CD14-positive monocyte (primary cell): ENCODE measurements around the gene SYNE3. TPM values are rescaled to one million over a fixed set of nuclear protein-coding genes. Genes with fewer than 3 reads are reported as not detected.

Experiments
- DNase-seq, 3 donors: peaks; one replicate each; pipeline ENCODE4 v3.0.0-alpha.2; 2011 to 2022
- H2AFZ ChIP-seq: 2 replicates; pipeline ENCODE4 v1.6.0; 2012; ENCODE audit warnings: mild to moderate bottlenecking, low read depth, low read length, inconsistent platforms; ENCODE audit not compliant: insufficient read depth, poor library complexity, severe bottlenecking
- H3K27ac ChIP-seq, 2 donors: 1 replicate in 1 of 2; 2 replicates in 1 of 2; pipeline ENCODE4 v1.5.1; 2012 to 2013; ENCODE audit warnings: low read length in 2 of 2, control low read depth in 1 of 2, inconsistent platforms in 1 of 2, low read depth in 1 of 2, mild to moderate bottlenecking in 1 of 2
- H3K27me3 ChIP-seq, 2 donors: one replicate each; pipeline versions ENCODE4 v1.6.0 to v1.6.1; 2011 to 2013; ENCODE audit warnings: low read length in 2 of 2; ENCODE audit not compliant: control insufficient read depth in 2 of 2, insufficient read depth in 2 of 2
- H3K36me3 ChIP-seq, 2 donors: replicated peaks in 1 of 2; 1 replicate in 1 of 2; 2 replicates in 1 of 2; pipeline versions ENCODE4 v1.5.1 to v1.6.1; 2012 to 2013; ENCODE audit warnings: low read length in 2 of 2, control low read depth in 1 of 2, inconsistent platforms in 1 of 2, mild to moderate bottlenecking in 1 of 2; ENCODE audit not compliant: insufficient read depth in 2 of 2, control insufficient read depth in 1 of 2
- H3K4me1 ChIP-seq, 2 donors: 1 replicate in 1 of 2; 2 replicates in 1 of 2; pipeline versions ENCODE4 v1.5.1 to v1.6.1; 2012 to 2013; ENCODE audit warnings: low read length in 2 of 2, control low read depth in 1 of 2, inconsistent platforms in 1 of 2, mild to moderate bottlenecking in 1 of 2, moderate library complexity in 1 of 2; ENCODE audit not compliant: insufficient read depth in 2 of 2, control insufficient read depth in 1 of 2
- H3K4me2 ChIP-seq: replicated peaks from 2 replicates; pipeline ENCODE3; 2012; ENCODE audit warnings: low read length, moderate library complexity, mild to moderate bottlenecking; ENCODE audit not compliant: poor library complexity, severe bottlenecking; ENCODE audit errors: extremely low read depth
- H3K4me3 ChIP-seq, 3 experiments: fragments of 200-600 bp in 1 of 3; sonication (generic) in 1 of 3; replicated peaks in 1 of 3; 1 replicate in 2 of 3; 2 replicates in 1 of 3; pipeline ENCODE4 v1.5.1; 2011 to 2013; ENCODE audit warnings: low read length in 3 of 3, mild to moderate bottlenecking in 3 of 3, control low read depth in 2 of 3, low read depth in 2 of 3, inconsistent platforms in 1 of 3, moderate library complexity in 1 of 3
- H3K79me2 ChIP-seq: 2 replicates; pipeline ENCODE4 v1.6.0; 2012; ENCODE audit warnings: mild to moderate bottlenecking, control low read depth, inconsistent platforms, low read length, moderate library complexity; ENCODE audit not compliant: insufficient read depth
- H3K9ac ChIP-seq: 2 replicates; pipeline ENCODE4 v1.6.0; 2017; ENCODE audit warnings: low read length, mild to moderate bottlenecking; ENCODE audit not compliant: insufficient read depth, poor library complexity, severe bottlenecking
- H3K9me3 ChIP-seq, 2 donors: replicated peaks in 1 of 2; 1 replicate in 1 of 2; 2 replicates in 1 of 2; pipeline versions ENCODE4 v1.5.1 to v1.6.1; 2012 to 2013; ENCODE audit warnings: low read length in 2 of 2, control low read depth in 1 of 2; ENCODE audit not compliant: control insufficient read depth in 1 of 2, insufficient read depth in 1 of 2
- H4K20me1 ChIP-seq: 2 replicates; pipeline ENCODE4 v1.6.0; 2012; ENCODE audit warnings: mild to moderate bottlenecking, low read length, control low read depth, moderate library complexity; ENCODE audit not compliant: insufficient read depth
- H3K27ac Mint-ChIP-seq, 7 donors: one replicate each; pipeline ENCODE4 v1.8.0; 2020; ENCODE audit warnings: mild to moderate bottlenecking in 7 of 7, mixed read lengths in 7 of 7, moderate library complexity in 6 of 7, inconsistent platforms in 2 of 7
- H3K27me3 Mint-ChIP-seq, 3 donors: one replicate each; pipeline ENCODE4 v1.8.0; 2021 to 2022; ENCODE audit warnings: low read depth in 3 of 3, mild to moderate bottlenecking in 3 of 3, mixed read lengths in 3 of 3, moderate library complexity in 3 of 3, inconsistent platforms in 1 of 3
- H3K36me3 Mint-ChIP-seq, 2 donors: one replicate each; pipeline ENCODE4 v1.8.0; 2020; ENCODE audit warnings: mixed read lengths in 2 of 2, inconsistent platforms in 1 of 2, mild to moderate bottlenecking in 1 of 2
- H3K4me1 Mint-ChIP-seq: one replicate; pipeline ENCODE4 v1.8.0; 2020; ENCODE audit warnings: mild to moderate bottlenecking, mixed read lengths
- H3K4me3 Mint-ChIP-seq, 2 donors: one replicate each; pipeline ENCODE4 v1.8.0; 2020; ENCODE audit warnings: mild to moderate bottlenecking in 2 of 2, mixed read lengths in 2 of 2, moderate library complexity in 1 of 2
- H3K9me3 Mint-ChIP-seq, 7 donors: one replicate each; pipeline ENCODE4 v1.8.0; 2020 to 2022; ENCODE audit warnings: mixed read lengths in 7 of 7, mild to moderate bottlenecking in 6 of 7, moderate library complexity in 6 of 7, inconsistent platforms in 2 of 7
- CTCF ChIP-seq: fragments of 200-600 bp; IDR thresholded peaks from one replicate; pipeline ENCODE4 v1.8.0; 2022; ENCODE audit warnings: antibody characterized with exemption, mild to moderate bottlenecking
- WGBS: methylation state at CpG from one replicate; pipeline ENCODE4 v1.1.5; 2013; ENCODE audit warnings: missing lambda C conversion rate; ENCODE audit not compliant: insufficient coverage; 5-methylcytosine and 5-hydroxymethylcytosine counted together
- intact Hi-C, 2 donors: fragments of 100-400 bp; cut with micrococcal nuclease; formaldehyde crosslinking; loops; one replicate each; pipeline versions ENCODE4 v1.15.0 to v1.15.1; 2023
- polyA plus RNA-seq, 3 donors: library from polyadenylated mRNA; depleted of rRNA in 1 of 3; unstranded in 2 of 3; stranded (reverse) in 1 of 3; fragments of 300-500 nt in 2 of 3; fragments of >200 nt in 1 of 3; fragmentation: Illumina TruSeq in 2 of 3; gene quantifications; 1 replicate in 2 of 3; 2 replicates in 1 of 3; pipeline ENCODE4 v1.2.3, GENCODE V29; 2012 to 2021

The SYNE3 gene
- polyA plus RNA-seq, 3 donors: 2.6 to 26.1 (median 3.5) TPM

DNA sequence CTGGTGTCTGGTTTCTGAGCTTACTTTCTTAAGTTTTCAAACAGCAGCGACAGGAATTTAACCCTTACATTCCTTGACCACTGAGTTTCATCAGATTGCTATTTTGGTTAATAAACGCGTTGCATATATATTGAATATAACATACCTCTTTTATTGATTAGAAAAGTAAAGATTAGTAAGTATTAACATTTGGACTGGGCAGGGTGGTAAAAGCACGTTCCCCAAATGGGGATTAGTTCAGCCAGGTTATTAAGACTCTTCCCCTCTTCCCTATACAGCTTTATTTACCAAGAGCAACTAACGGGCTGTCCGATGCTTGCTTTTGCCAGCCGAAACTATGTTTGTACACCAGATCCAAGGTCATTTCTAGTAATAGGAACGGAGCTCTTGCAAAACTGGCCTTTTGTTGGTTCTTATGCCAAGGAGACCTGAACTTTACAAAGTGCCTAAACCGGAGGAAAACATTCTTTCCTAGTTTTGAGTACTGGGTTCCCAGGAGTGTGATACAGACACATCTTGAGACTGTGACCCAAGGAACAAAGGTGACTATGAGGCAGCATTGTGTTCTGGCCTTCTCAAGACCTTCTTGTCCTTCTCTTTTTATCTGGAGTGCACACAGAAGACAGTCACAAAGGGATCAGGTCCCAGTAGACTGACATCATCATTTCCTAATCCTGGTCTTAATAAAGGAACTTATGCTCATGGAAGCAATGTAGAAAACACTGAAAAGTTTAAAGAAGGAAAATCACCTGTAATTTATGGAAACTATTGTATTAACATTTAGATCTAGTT, 21.0 kb upstream of the SYNE3 start:
- Histone ChIP-seq H3K4me1 (peaks cover 28 to 30% of the 10 kb centered on the region in 2 donors), H3K4me3 (no peak overlapping the region), H2AFZ (no peak overlapping the region), H3K9me3 (no peaks in the 10 kb centered on the region), H4K20me1 (peaks cover 19% of the 10 kb centered on the region), H3K27ac (no peak overlapping the region), H3K4me2 (no peak overlapping the region), H3K36me3 (no peaks in the 10 kb centered on the region), H3K79me2 (peaks cover 89% of the 10 kb centered on the region), H3K9ac (no peak overlapping the region), H3K27me3 (no peaks in the 10 kb centered on the region)
- 95% methylated on average over 5 of the region's 9 CpGs for WGBS
- H3K36me3 Mint-ChIP-seq: peaks cover 0 to 2% of the 10 kb centered on the region in 2 donors
- H3K4me1 Mint-ChIP-seq: peaks cover 42% of the 10 kb centered on the region
- no peak overlapping the region for H3K27ac Mint-ChIP-seq
- no peak overlapping the region for H3K4me3 Mint-ChIP-seq
- TF ChIP-seq CTCF: no peak
- H3K27me3 Mint-ChIP-seq: peaks cover 0 to 2% (median 0%) of the 10 kb centered on the region in 3 donors
- no peaks in the 10 kb centered on the region for H3K9me3 Mint-ChIP-seq
- intact Hi-C loops: no loop called here
- no peak for DNase-seq

DNA sequence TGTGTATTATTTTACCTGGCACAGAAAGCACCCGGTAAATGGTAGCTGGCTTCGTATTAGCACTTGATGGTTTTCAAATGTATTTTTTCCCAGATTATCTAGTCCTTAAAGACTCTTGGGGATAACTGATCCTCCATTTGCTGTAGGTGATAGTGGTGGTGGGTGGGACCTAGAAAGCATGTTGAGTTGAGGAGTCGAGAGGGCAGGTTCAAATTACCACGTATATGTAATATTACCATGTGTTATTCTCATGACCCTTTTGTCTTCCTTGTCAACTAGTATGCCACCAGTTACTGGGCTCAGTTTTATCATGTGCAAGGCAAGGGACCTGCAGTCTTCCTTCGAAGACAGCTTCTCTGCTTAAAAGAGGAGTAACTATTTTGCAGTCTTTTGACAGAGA, 20.2 kb upstream of the SYNE3 start:
- no peak for TF ChIP-seq CTCF
- Mint-ChIP-seq H3K4me1 (peaks cover 49% of the 10 kb centered on the region), H3K9me3 (no peaks in the 10 kb centered on the region), H3K36me3 (peaks cover 0 to 2% of the 10 kb centered on the region in 2 donors), H3K4me3 (no peak overlapping the region), H3K27me3 (peaks cover 0 to 2% (median 0%) of the 10 kb centered on the region in 3 donors), H3K27ac (no peak overlapping the region)
- no peak overlapping the region for H3K9ac ChIP-seq
- H3K9me3 ChIP-seq: no peaks in the 10 kb centered on the region
- H3K27me3 ChIP-seq: no peaks in the 10 kb centered on the region
- H3K27ac ChIP-seq: no peak overlapping the region
- no peak overlapping the region for H3K4me2 ChIP-seq
- peaks cover 28 to 34% of the 10 kb centered on the region in 2 donors for H3K4me1 ChIP-seq
- no peak for DNase-seq
- H3K4me3 ChIP-seq: no peak overlapping the region
- WGBS: no CpG with 5 or more reads among the region's 5 CpGs
- H2AFZ ChIP-seq: no peak overlapping the region
- intact Hi-C loops: no loop called here
- H3K36me3 ChIP-seq: no peaks in the 10 kb centered on the region
- peaks cover 90% of the 10 kb centered on the region for H3K79me2 ChIP-seq
- peaks cover 19% of the 10 kb centered on the region for H4K20me1 ChIP-seq
